Progenitor cell of endocrine pancreas (in vitro differentiated cells): Measurements from ENCODE around the gene CST9. TPM values are rescaled to one million over a fixed set of nuclear protein-coding genes. Genes with fewer than 3 reads are reported as not detected.

ENCODE experiments used
- DNase-seq: peaks from one replicate; pipeline ENCODE4 v3.0.0; 2021; ENCODE audit warnings: low spot score; ENCODE audit not compliant: unreplicated experiment
- H3K27ac Mint-ChIP-seq: 2 replicates; pipeline ENCODE4 v1.8.0; 2021; ENCODE audit warnings: mild to moderate bottlenecking, moderate library complexity, mixed read lengths
- H3K27me3 Mint-ChIP-seq: 2 replicates; pipeline ENCODE4 v1.8.0; 2021; ENCODE audit warnings: mixed read lengths
- H3K36me3 Mint-ChIP-seq: 2 replicates; pipeline ENCODE4 v1.8.0; 2022; ENCODE audit warnings: mixed read lengths; ENCODE audit not compliant: insufficient read depth
- H3K4me1 Mint-ChIP-seq: 2 replicates; pipeline ENCODE4 v1.8.0; 2021; ENCODE audit warnings: low read depth, mixed read lengths
- H3K4me3 Mint-ChIP-seq: 2 replicates; pipeline ENCODE4 v1.8.0; 2021; ENCODE audit warnings: low read depth, mild to moderate bottlenecking, moderate library complexity, mixed read lengths
- H3K9me3 Mint-ChIP-seq: 2 replicates; pipeline ENCODE4 v1.8.0; 2021; ENCODE audit warnings: low read depth, mixed read lengths
- total RNA-seq: library from RNA; stranded (reverse); gene quantifications from 2 replicates; pipeline ENCODE4 v1.2.1, GENCODE V29; 2021
- TF ChIP-seq, protein P1 (sequence below): fragments of 200-600 bp; sonication (generic); IDR thresholded peaks from one replicate; pipeline ENCODE4 v1.5.0; 2021; ENCODE audit warnings: antibody characterized with exemption, mild to moderate bottlenecking; ENCODE audit not compliant: unreplicated experiment

Gene CST9
- total RNA-seq, 1 donor from 2014 or later = not detected

DNA sequence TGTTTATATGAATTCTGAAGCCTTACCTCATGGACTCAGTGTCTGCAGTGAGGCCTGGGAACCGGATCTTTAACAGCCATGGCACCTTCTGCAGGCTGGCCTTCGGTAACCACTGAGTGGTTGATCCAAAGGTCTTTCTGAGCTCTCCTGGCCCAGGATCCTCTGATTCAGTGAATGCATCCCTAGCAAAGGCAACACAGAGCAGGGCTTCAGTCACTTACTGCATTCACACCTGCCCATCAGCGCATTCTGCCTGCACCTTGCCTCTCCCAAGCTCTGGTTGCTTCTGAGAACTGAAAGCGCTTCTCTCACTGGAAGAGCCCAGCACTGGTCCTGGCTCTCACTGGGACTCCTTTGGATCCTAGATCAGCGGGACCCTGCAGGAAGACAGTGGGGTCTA, 8.4 kb upstream of the CST9 start:
- H3K27ac Mint-ChIP-seq = no peak overlapping the region
- peaks cover 7% of the 10 kb centered on the region for H3K9me3 Mint-ChIP-seq
- no peaks in the 10 kb centered on the region for H3K4me1 Mint-ChIP-seq
- peaks cover 3% of the 10 kb centered on the region for H3K27me3 Mint-ChIP-seq
- no peak overlapping the region for H3K4me3 Mint-ChIP-seq
- no peaks in the 10 kb centered on the region for H3K36me3 Mint-ChIP-seq
- TF ChIP-seq, protein P1, sequence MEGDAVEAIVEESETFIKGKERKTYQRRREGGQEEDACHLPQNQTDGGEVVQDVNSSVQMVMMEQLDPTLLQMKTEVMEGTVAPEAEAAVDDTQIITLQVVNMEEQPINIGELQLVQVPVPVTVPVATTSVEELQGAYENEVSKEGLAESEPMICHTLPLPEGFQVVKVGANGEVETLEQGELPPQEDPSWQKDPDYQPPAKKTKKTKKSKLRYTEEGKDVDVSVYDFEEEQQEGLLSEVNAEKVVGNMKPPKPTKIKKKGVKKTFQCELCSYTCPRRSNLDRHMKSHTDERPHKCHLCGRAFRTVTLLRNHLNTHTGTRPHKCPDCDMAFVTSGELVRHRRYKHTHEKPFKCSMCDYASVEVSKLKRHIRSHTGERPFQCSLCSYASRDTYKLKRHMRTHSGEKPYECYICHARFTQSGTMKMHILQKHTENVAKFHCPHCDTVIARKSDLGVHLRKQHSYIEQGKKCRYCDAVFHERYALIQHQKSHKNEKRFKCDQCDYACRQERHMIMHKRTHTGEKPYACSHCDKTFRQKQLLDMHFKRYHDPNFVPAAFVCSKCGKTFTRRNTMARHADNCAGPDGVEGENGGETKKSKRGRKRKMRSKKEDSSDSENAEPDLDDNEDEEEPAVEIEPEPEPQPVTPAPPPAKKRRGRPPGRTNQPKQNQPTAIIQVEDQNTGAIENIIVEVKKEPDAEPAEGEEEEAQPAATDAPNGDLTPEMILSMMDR = no peak
- no peak for DNase-seq

DNA sequence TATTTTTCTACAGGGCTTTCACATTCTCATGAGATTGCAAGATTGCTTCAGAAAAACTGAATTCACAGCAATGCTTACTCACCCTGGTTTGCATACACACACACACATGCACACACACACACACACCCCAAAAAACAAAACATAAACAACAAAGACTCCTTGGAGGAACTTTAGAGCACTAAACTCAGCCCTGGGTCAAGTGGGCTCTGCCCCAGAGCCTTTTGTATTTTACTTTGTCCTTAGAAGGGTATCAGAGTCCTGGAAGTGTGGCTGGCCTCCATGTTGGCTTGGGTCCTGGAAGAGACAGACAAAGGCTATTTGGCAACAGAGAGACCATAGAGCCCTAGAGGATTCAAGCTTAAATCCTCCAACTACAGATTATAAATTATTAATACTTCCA, 8.0 kb upstream of the CST9 start:
- TF ChIP-seq, protein P1 = no peak
- H3K27me3 Mint-ChIP-seq = peaks cover 3% of the 10 kb centered on the region
- H3K27ac Mint-ChIP-seq = no peak overlapping the region
- no peaks in the 10 kb centered on the region for H3K36me3 Mint-ChIP-seq
- DNase-seq = no peak
- H3K4me1 Mint-ChIP-seq = no peaks in the 10 kb centered on the region
- H3K4me3 Mint-ChIP-seq = no peak overlapping the region
- H3K9me3 Mint-ChIP-seq = peaks cover 7% of the 10 kb centered on the region

DNA sequence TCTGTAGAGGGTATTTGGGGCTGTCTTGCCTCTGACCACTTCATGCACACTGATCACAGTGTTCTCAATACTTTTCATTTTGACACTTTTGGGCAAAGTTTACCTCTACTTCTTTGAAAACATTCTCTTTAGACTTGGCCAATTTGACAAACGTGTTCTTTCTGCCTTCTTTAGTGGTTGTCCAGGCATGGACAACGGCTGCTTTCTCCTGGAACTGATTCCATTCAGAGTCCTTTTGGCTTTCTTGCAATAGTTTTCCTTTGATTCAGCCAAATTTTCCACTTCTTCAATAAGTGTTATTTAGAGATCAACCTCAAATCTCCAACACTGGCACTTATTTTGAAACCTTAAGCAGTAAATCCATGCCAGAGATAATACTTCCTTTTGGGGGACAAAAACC, 6.7 kb upstream of the CST9 start:
- no peaks in the 10 kb centered on the region for H3K36me3 Mint-ChIP-seq
- no peaks in the 10 kb centered on the region for H3K4me1 Mint-ChIP-seq
- DNase-seq = no peak
- H3K27ac Mint-ChIP-seq = no peak overlapping the region
- no peak overlapping the region for H3K4me3 Mint-ChIP-seq
- peaks cover 4% of the 10 kb centered on the region for H3K9me3 Mint-ChIP-seq
- peaks cover 3% of the 10 kb centered on the region for H3K27me3 Mint-ChIP-seq
- TF ChIP-seq, protein P1 = no peak

DNA sequence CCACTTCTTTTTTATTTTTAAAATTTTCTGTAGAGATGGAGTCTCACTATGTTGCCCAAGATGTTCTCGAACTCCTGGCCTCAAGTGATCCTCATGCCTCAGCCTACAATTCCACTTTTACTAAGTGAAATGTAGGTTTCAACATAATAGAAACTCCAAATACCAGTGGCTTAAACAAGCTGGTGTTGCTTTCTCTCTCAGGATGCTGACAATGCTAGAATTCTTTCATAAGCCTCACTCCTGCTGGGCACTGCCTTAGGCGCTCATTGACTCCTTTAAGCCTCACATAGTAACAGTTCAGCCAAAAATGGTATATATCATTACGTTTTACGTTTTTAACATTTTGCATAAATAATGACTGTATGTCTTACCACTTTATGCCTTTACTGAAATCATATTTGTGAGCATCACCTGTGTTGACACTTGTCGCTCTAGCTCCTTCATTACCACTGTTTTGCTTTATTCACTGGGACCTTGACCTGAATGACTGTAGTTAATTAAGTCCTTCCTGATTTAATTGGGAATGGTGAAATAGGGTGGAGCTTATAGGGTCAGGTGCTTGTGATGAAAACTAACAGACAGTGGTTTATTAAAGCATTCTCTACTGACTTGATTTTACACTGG, 3.9 kb upstream of the CST9 start:
- DNase-seq = no peak
- TF ChIP-seq, protein P1 = no peak

DNA sequence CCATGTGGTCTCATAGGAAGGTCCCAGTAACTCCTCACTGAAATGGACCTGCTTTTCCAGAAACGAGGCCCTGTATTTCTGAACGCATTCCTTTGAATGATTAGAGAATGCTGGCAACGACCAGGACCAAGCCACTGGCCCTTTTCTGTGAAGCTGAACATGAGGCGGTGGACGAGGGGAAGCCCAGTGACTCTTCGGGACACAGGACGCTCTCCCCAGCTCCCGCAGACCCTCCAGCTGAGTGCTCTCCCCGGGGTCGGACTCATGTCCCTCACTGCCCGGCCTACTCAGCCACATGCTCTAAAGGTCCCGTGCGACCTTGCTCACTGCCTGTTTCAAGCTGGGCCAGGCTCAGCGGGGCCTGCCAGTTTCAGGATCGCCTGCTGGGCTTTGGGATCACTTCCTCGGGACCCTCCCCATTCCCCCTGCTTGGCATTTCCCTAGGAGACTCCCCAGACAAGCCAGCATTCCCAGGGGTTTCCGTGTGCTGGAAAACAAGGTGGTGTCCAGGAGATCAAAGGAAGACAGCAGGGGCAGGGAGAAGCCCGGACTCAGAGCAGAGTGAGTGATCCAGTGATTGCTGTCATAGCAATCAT, 2.6 kb upstream of the CST9 start:
- H3K27me3 Mint-ChIP-seq = peaks cover 25% of the 10 kb centered on the region
- H3K4me1 Mint-ChIP-seq = no peaks in the 10 kb centered on the region
- DNase-seq = no peak
- H3K9me3 Mint-ChIP-seq = no peaks in the 10 kb centered on the region
- H3K27ac Mint-ChIP-seq = no peak overlapping the region
- H3K36me3 Mint-ChIP-seq = no peaks in the 10 kb centered on the region
- TF ChIP-seq, protein P1 = no peak
- H3K4me3 Mint-ChIP-seq = no peak overlapping the region

More for the DNA sequence above, 3.9 kb upstream of the CST9 start:
- H3K9me3 Mint-ChIP-seq = no peaks in the 10 kb centered on the region
- no peak overlapping the region for H3K4me3 Mint-ChIP-seq
- no peaks in the 10 kb centered on the region for H3K4me1 Mint-ChIP-seq
- peaks cover 19% of the 10 kb centered on the region for H3K27me3 Mint-ChIP-seq
- no peaks in the 10 kb centered on the region for H3K36me3 Mint-ChIP-seq
- H3K27ac Mint-ChIP-seq = no peak overlapping the region
